Heart left ventricle (tissue), 16 donors: ENCODE data around the gene ADGRD1. TPM values are rescaled to one million over a fixed set of nuclear protein-coding genes. Genes with fewer than 3 reads are reported as not detected.

ENCODE experiments used
- ATAC-seq, 4 donors: fragments of 200-7000 bp; cut with Tn5 transposase; one replicate each; pipeline ENCODE4 v1.9.1; 2020 to 2022; ENCODE audit warnings: moderate library complexity in 4 of 4, mild to moderate bottlenecking in 3 of 4, moderate number of reproducible peaks in 1 of 4
- DNase-seq, 5 donors: peaks; one replicate each; pipeline ENCODE4 v3.0.0-alpha.2; 2020
- H3K27ac ChIP-seq, 12 donors: fragments of 200-600 bp; sonication (generic) in 4 of 12; one replicate each; pipeline versions ENCODE4 v1.5.0 to v1.8.0; 2016 to 2022; ENCODE audit warnings: mild to moderate bottlenecking in 2 of 12
- H3K27me3 ChIP-seq, 9 donors: fragments of 200-600 bp; sonication (generic) in 2 of 9; one replicate each; pipeline versions ENCODE4 v1.5.1 to v1.8.0; 2016 to 2022; ENCODE audit warnings: mild to moderate bottlenecking in 3 of 9
- H3K36me3 ChIP-seq, 9 donors: fragments of 200-600 bp; sonication (generic) in 2 of 9; one replicate each; pipeline versions ENCODE4 v1.5.0 to v1.8.0; 2018 to 2022; ENCODE audit warnings: mild to moderate bottlenecking in 2 of 9
- H3K4me1 ChIP-seq, 12 donors: fragments of 200-600 bp; sonication (generic) in 4 of 12; one replicate each; pipeline versions ENCODE4 v1.5.0 to v1.8.0; 2016 to 2022; ENCODE audit warnings: mild to moderate bottlenecking in 3 of 12
- H3K4me3 ChIP-seq, 12 donors: fragments of 200-600 bp; sonication (generic) in 4 of 12; one replicate each; pipeline versions ENCODE4 v1.5.0 to v1.8.0; 2017 to 2022; ENCODE audit warnings: mild to moderate bottlenecking in 9 of 12, moderate library complexity in 4 of 12
- H3K9me3 ChIP-seq, 12 donors: fragments of 200-600 bp; sonication (generic) in 4 of 12; one replicate each; pipeline versions ENCODE4 v1.5.0 to v1.8.0; 2016 to 2022; ENCODE audit warnings: mild to moderate bottlenecking in 1 of 12
- POLR2A ChIP-seq, 2 donors: fragments of 450-650 bp; IDR thresholded peaks; one replicate each; pipeline ENCODE4 v1.6.1; 2017; ENCODE audit warnings: antibody characterized with exemption in 2 of 2, mild to moderate bottlenecking in 2 of 2, moderate library complexity in 2 of 2
- WGBS, 4 donors: extraction: QIAGEN DNeasy Blood & Tissue Kit in 2 of 4; methylation state at CpG; one replicate each; pipeline versions ENCODE4 v1.1.5 to v1.1.7; 2013 to 2018; 5-methylcytosine and 5-hydroxymethylcytosine counted together
- intact Hi-C, 10 donors: fragments of 100-400 bp; cut with DNase I; formaldehyde crosslinking; loops; one replicate each; pipeline versions ENCODE4 v1.11.1 to v1.14.2; 2022
- polyA plus RNA-seq, 2 donors: library from polyadenylated mRNA; stranded (reverse); fragments of 200-250 nt; gene quantifications; one replicate each; pipeline ENCODE4 v1.2.3, GENCODE V29; 2013
- total RNA-seq, 9 donors: library from RNA; depleted of rRNA in 2 of 9; stranded (reverse); fragments of >200 nt in 2 of 9; fragmentation: NEBNext Ultra II Directional in 3 of 9; extraction: Animal tissue kit (Norgen Biotek cat#: 25700) in 3 of 9; gene quantifications; one replicate each; pipeline versions ENCODE4 v1.1.0 to v1.2.4, GENCODE V29; 2016 to 2023
- TF ChIP-seq, protein P1 (sequence below), 12 donors: fragments of 200-600 bp; sonication (generic) in 4 of 12; IDR thresholded peaks; one replicate each; pipeline versions ENCODE4 v1.5.0 to v1.8.0; 2018 to 2022; ENCODE audit warnings: antibody characterized with exemption in 12 of 12, mild to moderate bottlenecking in 5 of 12
- donor health status: ischemic (EF 13 %, LVEDD 7.1; RV severe dilation, severe dysfunction).
- donor health status: healthy with polysubstance abuse.
- donor health status: DM: no; HTN: yes; CAD: no.
- donor health status: DM: no; HTN: no; CAD: no.
- donor health status: ischemic (EF 25% LVEDD 6.9; RV normal size, moderate dysfunction).
- donor health status: ischemic (EF 25% LVEDD 5.7; RV mildly dilated, moderate dysfunction).
- donor health status: healthy.
- donor health status: DM: yes; HTN: yes; CAD: no.
- donor health status: ischemic (EF 35%, LVEDD 5.7; RV mildly dilated, moderate dysfunction).
- donor health status: nonischemic (EF 11% LVEDD 7.7; RV severe dilation, severe dysfunction).
- donor health status: DM: yes; HTN: yes; CAD: no.
- donor health status: PGD.
- donor health status: ischemic (EF 29% LVEDD 5.4; RV normal size, mild dysfunction).
- donor health status: nonischemic (EF 23%, LVEDD 6.1; RV moderate dilation, normal function).

Gene ADGRD1
- total and polyA plus RNA-seq, 11 donors: 22.7 to 109 (median 66.3) TPM

DNA sequence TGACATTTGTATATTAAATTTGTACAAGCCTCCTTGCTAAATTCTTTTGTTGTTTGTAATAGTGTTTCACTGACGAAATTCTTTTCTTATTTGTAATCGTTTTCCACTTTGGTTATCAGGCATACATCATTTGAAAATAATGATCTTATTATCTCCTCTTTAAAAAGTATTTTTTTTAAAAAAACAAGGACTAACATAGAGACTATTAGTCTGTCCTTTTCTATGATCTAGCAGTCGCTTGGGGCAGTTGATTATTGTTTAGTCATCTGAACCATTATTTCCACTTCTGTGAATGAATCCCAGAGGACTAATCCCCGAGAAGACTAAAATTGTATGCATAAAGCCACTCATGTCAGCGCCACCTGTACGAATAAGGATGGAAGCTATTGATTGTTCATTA lies 11.5 kb downstream of the ADGRD1 start:
- Histone ChIP-seq H3K4me1 (peaks cover 0 to 41% (median 13%) of the 10 kb centered on the region in 12 donors), H3K27ac (no peak overlapping the region), H3K9me3 (no peaks in the 10 kb centered on the region), H3K36me3 (peaks cover 0 to 38% (median 23%) of the 10 kb centered on the region in 9 donors), H3K27me3 (no peaks in the 10 kb centered on the region), H3K4me3 (no peak overlapping the region)
- 69 to 78% (median 75%) methylated on average over 6 of the region's 6 CpGs for WGBS, 4 donors
- ATAC-seq (no peak), DNase-seq (no peak)
- TF ChIP-seq, protein P1, sequence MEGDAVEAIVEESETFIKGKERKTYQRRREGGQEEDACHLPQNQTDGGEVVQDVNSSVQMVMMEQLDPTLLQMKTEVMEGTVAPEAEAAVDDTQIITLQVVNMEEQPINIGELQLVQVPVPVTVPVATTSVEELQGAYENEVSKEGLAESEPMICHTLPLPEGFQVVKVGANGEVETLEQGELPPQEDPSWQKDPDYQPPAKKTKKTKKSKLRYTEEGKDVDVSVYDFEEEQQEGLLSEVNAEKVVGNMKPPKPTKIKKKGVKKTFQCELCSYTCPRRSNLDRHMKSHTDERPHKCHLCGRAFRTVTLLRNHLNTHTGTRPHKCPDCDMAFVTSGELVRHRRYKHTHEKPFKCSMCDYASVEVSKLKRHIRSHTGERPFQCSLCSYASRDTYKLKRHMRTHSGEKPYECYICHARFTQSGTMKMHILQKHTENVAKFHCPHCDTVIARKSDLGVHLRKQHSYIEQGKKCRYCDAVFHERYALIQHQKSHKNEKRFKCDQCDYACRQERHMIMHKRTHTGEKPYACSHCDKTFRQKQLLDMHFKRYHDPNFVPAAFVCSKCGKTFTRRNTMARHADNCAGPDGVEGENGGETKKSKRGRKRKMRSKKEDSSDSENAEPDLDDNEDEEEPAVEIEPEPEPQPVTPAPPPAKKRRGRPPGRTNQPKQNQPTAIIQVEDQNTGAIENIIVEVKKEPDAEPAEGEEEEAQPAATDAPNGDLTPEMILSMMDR (IDR thresholded peaks at IDR 0.05): no peak
- TF ChIP-seq POLR2A (IDR thresholded peaks at IDR 0.05): no peak
- intact Hi-C loops: no loop called here

DNA sequence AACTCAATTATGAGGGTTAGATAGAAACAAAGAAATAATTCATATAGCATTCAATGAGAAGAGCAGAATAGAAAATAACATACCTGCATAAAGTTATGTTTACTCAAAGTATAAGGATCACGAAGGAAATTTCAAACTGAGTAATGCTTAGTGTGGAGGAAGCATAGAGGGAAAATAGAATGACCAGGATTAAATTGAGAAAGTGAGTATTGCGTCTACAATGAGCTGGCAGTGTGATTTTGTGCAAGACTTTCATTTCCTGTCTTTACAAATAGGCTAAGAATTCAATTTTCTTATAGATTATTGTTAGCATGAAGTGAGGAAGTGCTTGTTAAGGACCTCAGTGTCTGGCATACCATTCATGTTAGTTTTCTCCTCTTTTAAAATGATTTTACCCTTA lies 12.0 kb downstream of the ADGRD1 start:
- Histone ChIP-seq H3K4me1 (peaks cover 0 to 39% (median 13%) of the 10 kb centered on the region in 12 donors), H3K4me3 (no peak overlapping the region), H3K27me3 (no peaks in the 10 kb centered on the region), H3K27ac (peak overlapping the region in 1 of 12 donors; percentile 50), H3K9me3 (no peaks in the 10 kb centered on the region), H3K36me3 (peaks cover 0 to 42% (median 23%) of the 10 kb centered on the region in 9 donors)
- DNase-seq (no peak), ATAC-seq (no peak)
- 65 to 81% (median 77%) methylated on average over 2 of the region's 2 CpGs for WGBS, 4 donors
- TF ChIP-seq POLR2A (IDR thresholded peaks at IDR 0.05): no peak
- TF ChIP-seq, protein P1 (IDR thresholded peaks at IDR 0.05): no peak
- intact Hi-C loops: no loop called here

DNA sequence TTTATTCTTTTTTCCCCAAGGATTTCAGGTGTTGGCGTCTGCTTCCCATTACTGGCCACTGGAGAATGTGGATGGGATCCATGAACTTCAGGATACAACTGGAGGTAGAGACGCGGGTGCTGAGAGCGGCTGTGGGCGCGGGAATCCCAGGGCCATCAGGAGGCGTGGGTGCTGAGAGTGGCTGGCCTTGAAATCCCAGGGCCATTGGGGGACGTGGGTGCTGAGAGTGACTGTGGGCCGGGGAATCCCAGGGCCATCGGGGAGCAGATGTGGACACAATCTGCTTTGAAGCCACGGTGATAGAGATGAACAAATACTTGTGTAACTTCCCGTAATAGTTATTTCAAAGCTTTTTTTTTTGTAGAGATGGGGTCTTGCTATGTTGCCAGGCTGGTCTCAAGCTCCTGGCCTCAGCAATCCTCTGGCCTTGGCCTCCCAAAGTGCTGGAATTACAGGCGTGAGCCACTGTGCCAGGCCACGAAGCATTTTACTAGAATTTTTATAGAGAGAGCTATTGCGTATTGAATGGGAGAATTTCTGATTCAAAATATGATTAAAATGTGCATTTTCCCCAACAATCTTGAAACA lies 12.8 kb downstream of the ADGRD1 start:
- H3K9me3 ChIP-seq: no peaks in the 10 kb centered on the region
- TF ChIP-seq, protein P1 (IDR thresholded peaks at IDR 0.05): no peak
- TF ChIP-seq POLR2A (IDR thresholded peaks at IDR 0.05): no peak
- 91 to 95% (median 94%) methylated on average over 15 of the region's 15 CpGs for WGBS, 4 donors
- peaks cover 0 to 50% (median 26%) of the 10 kb centered on the region in 9 donors for H3K36me3 ChIP-seq
- no peaks in the 10 kb centered on the region for H3K27me3 ChIP-seq
- H3K4me3 ChIP-seq: no peak overlapping the region
- peaks cover 0 to 31% (median 10%) of the 10 kb centered on the region in 12 donors for H3K4me1 ChIP-seq
- ATAC-seq (no peak), DNase-seq (no peak)
- intact Hi-C loops: no loop called here
- H3K27ac ChIP-seq: peak overlapping the region in 1 of 12 donors; percentile 50

DNA sequence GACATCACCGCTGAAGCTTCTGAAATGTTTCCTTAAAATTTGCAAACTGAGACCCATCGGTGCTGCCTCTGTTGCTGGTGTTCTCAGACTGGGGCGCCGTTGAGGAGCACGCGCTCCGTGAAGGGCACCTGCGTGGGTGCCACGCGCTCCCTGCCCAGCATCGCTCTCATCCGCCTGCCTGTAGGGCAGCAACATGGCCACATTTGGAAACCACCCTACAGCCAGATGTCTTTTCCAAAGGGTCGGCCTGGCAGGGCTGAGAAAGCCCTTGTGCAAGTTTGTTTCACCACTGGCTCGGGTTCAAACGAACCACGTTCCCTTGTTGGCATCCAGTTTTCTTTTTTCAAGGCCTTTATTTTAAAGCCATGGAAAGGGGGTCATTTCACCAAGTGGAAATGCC lies 13.9 kb downstream of the ADGRD1 start:
- Histone ChIP-seq H3K36me3 (peaks cover 0 to 57% (median 37%) of the 10 kb centered on the region in 9 donors), H3K4me3 (no peak overlapping the region), H3K4me1 (peaks cover 0 to 26% (median 6%) of the 10 kb centered on the region in 12 donors), H3K27ac (no peak overlapping the region), H3K27me3 (no peaks in the 10 kb centered on the region), H3K9me3 (no peaks in the 10 kb centered on the region)
- ATAC-seq (no peak), DNase-seq (no peak)
- WGBS, 4 donors: 95 to 96% (median 95%) methylated on average over 16 of the region's 16 CpGs
- TF ChIP-seq POLR2A (IDR thresholded peaks at IDR 0.05): no peak
- TF ChIP-seq, protein P1 (IDR thresholded peaks at IDR 0.05): no peak
- intact Hi-C loops: no loop called here
